Right lobe of liver (tissue), 6 donors: ENCODE measurements around the gene CAPN12. TPM values are rescaled to one million over a fixed set of nuclear protein-coding genes. Genes with fewer than 3 reads are reported as not detected.

ENCODE experiments used
- ATAC-seq, 4 donors: fragments of 200-7000 bp; cut with Tn5 transposase; one replicate each; pipeline ENCODE4 v1.9.1; 2020; ENCODE audit warnings: mild to moderate bottlenecking in 4 of 4, moderate library complexity in 4 of 4
- DNase-seq, 3 donors: peaks; one replicate each; pipeline ENCODE4 v3.0.0-alpha.2; 2020
- H3K27ac ChIP-seq, 3 donors: fragments of 200-600 bp; one replicate each; pipeline ENCODE4 v1.8.0; 2022
- H3K27me3 ChIP-seq, 2 donors: fragments of 200-600 bp; one replicate each; pipeline ENCODE4 v1.8.0; 2022
- H3K36me3 ChIP-seq, 4 donors: fragments of 200-600 bp; sonication (generic) in 1 of 4; one replicate each; pipeline versions ENCODE4 v1.5.1 to v1.8.0; 2017 to 2022; ENCODE audit warnings: control low read depth in 1 of 4
- H3K4me1 ChIP-seq, 4 donors: fragments of 200-600 bp; sonication (generic) in 1 of 4; one replicate each; pipeline versions ENCODE4 v1.5.1 to v1.8.0; 2017 to 2022; ENCODE audit warnings: control low read depth in 1 of 4
- H3K4me3 ChIP-seq, 3 donors: fragments of 200-600 bp; one replicate each; pipeline ENCODE4 v1.8.0; 2022
- H3K9me3 ChIP-seq, 4 donors: fragments of 200-600 bp; sonication (generic) in 1 of 4; one replicate each; pipeline versions ENCODE4 v1.5.1 to v1.8.0; 2017 to 2022; ENCODE audit warnings: control low read depth in 1 of 4
- POLR2A ChIP-seq: fragments of 450-650 bp; IDR thresholded peaks from one replicate; pipeline ENCODE4 v1.6.1; 2017; ENCODE audit warnings: antibody characterized with exemption, mild to moderate bottlenecking
- WGBS: methylation state at CpG from one replicate; pipeline ENCODE4 v1.1.6; 2018; ENCODE audit warnings: low coverage, low lambda C conversion rate; ENCODE audit not compliant: insufficient coverage; ENCODE audit errors: missing lambda C conversion rate; 5-methylcytosine and 5-hydroxymethylcytosine counted together
- intact Hi-C, 2 donors: fragments of 100-400 bp; cut with DNase I; formaldehyde crosslinking; loops; one replicate each; pipeline versions ENCODE4 v1.11.2 to v1.14.1; 2022
- total RNA-seq, 6 experiments: library from RNA; depleted of rRNA in 2 of 6; stranded (reverse); fragments of >200 nt in 2 of 6; fragmentation: NEBNext Ultra II Directional in 3 of 6; extraction: Animal tissue kit (Norgen Biotek cat#: 25700) in 3 of 6; gene quantifications; one replicate each; pipeline versions ENCODE4 v1.1.0 to v1.2.4, GENCODE V29; 2016 to 2023
- TF ChIP-seq, protein P1 (sequence below), 4 donors: fragments of 200-600 bp in 3 of 4; fragments of 450-650 bp in 1 of 4; IDR thresholded peaks; one replicate each; pipeline versions ENCODE4 v1.5.1 to v1.8.0; 2016 to 2022; ENCODE audit warnings: antibody characterized with exemption in 4 of 4, mild to moderate bottlenecking in 2 of 4
- donor health status: DM: no; HTN: yes; CAD: no.
- donor health status: DM: no; HTN: no; CAD: no.
- donor health status: DM: no; HTN: no; CAD: no.
- donor health status: DM: no; HTN: yes; CAD: no.
- donor health status: DM: no; HTN: yes; CAD: no.

CAPN12 gene
- total RNA-seq, 6 experiments from 2014 or later: 2.2 to 45.3 (median 16.3) TPM

DNA sequence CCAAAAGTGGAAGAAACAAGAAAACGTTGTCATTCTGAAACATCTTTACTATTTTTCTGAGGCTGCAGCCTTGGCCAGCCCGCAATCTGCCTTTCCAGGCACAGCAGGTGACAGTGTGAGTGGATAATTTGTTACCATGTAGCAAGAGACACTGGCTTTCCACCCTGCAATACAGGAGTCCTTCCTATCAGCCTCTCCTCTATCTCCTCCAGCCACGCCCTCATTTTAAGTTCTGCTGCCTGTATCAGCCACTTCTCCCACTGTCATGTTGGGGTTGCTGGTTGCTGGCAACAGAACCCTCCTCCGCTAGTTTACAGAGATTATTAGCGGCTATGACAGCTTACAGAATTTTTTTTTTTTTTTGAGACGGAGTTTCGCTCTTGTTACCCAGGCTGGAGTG lies 36.8 kb upstream of the CAPN12 start:
- no peak for ATAC-seq
- TF ChIP-seq POLR2A: no peak
- TF ChIP-seq, protein P1, sequence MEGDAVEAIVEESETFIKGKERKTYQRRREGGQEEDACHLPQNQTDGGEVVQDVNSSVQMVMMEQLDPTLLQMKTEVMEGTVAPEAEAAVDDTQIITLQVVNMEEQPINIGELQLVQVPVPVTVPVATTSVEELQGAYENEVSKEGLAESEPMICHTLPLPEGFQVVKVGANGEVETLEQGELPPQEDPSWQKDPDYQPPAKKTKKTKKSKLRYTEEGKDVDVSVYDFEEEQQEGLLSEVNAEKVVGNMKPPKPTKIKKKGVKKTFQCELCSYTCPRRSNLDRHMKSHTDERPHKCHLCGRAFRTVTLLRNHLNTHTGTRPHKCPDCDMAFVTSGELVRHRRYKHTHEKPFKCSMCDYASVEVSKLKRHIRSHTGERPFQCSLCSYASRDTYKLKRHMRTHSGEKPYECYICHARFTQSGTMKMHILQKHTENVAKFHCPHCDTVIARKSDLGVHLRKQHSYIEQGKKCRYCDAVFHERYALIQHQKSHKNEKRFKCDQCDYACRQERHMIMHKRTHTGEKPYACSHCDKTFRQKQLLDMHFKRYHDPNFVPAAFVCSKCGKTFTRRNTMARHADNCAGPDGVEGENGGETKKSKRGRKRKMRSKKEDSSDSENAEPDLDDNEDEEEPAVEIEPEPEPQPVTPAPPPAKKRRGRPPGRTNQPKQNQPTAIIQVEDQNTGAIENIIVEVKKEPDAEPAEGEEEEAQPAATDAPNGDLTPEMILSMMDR (IDR thresholded peaks at IDR 0.05): no peak
- WGBS: 57% methylated on average over 6 of the region's 7 CpGs

DNA sequence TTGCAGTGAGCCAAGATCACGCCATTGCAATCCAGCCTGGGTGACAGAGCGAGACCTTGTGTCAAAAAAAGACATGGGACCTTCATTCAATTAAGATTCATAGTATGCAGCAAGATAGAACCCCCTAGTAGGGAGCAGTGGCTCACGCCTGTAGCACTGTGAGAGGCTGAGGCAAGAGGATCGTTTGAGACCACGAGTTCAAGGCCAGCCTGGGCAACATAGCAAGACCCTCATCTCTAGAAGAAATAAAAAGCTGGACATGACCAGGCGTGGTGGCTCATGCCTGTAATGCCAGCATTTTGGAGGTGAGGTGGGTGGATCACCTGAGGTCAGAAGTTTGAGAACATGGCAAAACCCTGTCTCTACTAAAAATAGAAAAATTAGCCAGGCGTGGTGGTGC lies 36.2 kb upstream of the CAPN12 start:
- DNase-seq (peak in 1 of 3 donors; percentile 5), ATAC-seq (no peak)
- 81% methylated on average over 6 of the region's 7 CpGs for WGBS
- Histone ChIP-seq H3K4me1 (peaks cover 0 to 6% (median 0%) of the 10 kb centered on the region in 4 donors), H3K27ac (no peak overlapping the region), H3K27me3 (no peaks in the 10 kb centered on the region), H3K36me3 (no peaks in the 10 kb centered on the region), H3K4me3 (no peak overlapping the region), H3K9me3 (no peaks in the 10 kb centered on the region)
- TF ChIP-seq, protein P1 (IDR thresholded peaks at IDR 0.05): no peak
- no peak for TF ChIP-seq POLR2A
- intact Hi-C loops: no loop called here

More for the DNA sequence above, 36.8 kb upstream of the CAPN12 start:
- H3K27ac ChIP-seq: no peak overlapping the region
- no peaks in the 10 kb centered on the region for H3K36me3 ChIP-seq
- H3K4me1 ChIP-seq: peaks cover 0 to 6% (median 0%) of the 10 kb centered on the region in 4 donors
- no peaks in the 10 kb centered on the region for H3K9me3 ChIP-seq
- intact Hi-C loops: no loop called here
- no peak overlapping the region for H3K4me3 ChIP-seq
- H3K27me3 ChIP-seq: no peaks in the 10 kb centered on the region
- DNase-seq: no peak

DNA sequence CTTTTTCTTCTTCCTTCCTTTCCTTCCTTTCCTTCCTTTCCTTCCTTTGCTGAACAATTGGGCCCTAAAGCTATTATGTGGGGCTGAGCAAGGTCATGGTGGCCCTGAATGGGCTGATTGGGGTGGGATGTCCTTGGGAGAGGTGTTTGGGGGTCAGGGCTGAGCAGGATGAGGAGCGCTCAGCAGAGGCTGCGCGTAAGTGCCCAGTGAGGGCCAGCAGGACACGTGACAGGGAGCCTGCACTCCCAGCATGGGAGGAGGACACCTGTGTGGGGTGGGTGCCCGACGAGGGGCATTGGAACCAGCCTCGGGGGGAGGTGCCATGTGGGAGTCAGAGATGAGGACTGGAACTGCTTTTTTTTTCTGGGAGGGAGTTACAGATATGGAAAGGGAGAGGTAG lies 34.5 kb upstream of the CAPN12 start:
- no peak overlapping the region for H3K4me3 ChIP-seq
- DNase-seq (peak in 1 of 3 donors; percentile 52), ATAC-seq (peak in 1 of 4 donors; percentile 27)
- no peaks in the 10 kb centered on the region for H3K9me3 ChIP-seq
- H3K36me3 ChIP-seq: no peaks in the 10 kb centered on the region
- WGBS: 54% methylated on average over 7 of the region's 7 CpGs
- no peaks in the 10 kb centered on the region for H3K4me1 ChIP-seq
- H3K27me3 ChIP-seq: no peaks in the 10 kb centered on the region
- intact Hi-C loops: no loop called here
- H3K27ac ChIP-seq: no peak overlapping the region
- TF ChIP-seq POLR2A: no peak
- TF ChIP-seq, protein P1 (IDR thresholded peaks at IDR 0.05): no peak

DNA sequence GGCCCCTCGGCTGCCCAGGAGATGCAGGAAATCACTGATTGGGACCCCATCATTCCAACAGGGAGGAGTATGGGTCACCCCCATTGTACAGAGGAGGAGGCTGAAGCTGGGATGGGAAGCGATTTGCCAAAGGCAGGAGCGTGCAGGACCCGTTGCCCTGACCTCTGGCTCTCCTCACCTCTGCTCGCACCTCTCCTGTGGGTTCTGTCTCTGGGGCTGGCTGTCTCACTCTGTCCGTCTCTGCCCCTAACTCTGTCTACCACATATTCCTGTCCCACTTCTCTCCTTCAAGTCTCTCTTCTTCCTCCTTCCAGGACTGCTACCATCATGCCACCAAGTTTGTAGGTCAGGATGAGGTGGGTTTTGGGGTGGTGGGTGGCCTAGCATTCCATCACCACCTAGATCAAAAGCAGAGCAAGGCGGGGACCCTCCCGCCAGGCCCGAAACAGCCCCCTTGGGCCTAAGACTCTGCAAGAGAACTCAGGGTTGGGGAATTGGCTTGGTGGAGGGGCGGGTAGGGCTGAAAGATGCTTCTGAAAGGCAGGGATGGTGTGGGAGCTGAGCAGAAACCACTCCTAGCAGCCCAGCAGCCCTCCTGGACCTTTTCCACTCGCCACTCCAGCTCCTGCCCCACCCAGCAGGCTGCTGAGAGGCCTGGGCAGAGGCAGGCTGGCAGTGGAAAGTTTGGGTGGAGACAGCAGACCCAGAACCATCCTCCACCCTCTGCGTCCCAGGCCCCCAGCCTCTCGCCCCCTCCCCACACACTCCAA lies 30.1 kb upstream of the CAPN12 start:
- Histone ChIP-seq H3K4me3 (no peak overlapping the region), H3K27me3 (no peaks in the 10 kb centered on the region), H3K4me1 (no peaks in the 10 kb centered on the region), H3K9me3 (no peaks in the 10 kb centered on the region), H3K36me3 (no peaks in the 10 kb centered on the region), H3K27ac (no peak overlapping the region)
- no peak for DNase-seq
- TF ChIP-seq POLR2A: no peak
- TF ChIP-seq, protein P1 (IDR thresholded peaks at IDR 0.05): no peak
- no peak for ATAC-seq
- intact Hi-C loops: no loop called here
- 90% methylated on average over 6 of the region's 13 CpGs for WGBS
